GM12891 (cell line): ENCODE results near the gene ANKRD28.

Source experiments
- POLR2A ChIP-seq: IDR thresholded peaks from 2 replicates; pipeline ENCODE4 v1.6.1; 2011; ENCODE audit warnings: low read depth, low read length, control low read depth
- POLR2AphosphoS5 ChIP-seq: IDR thresholded peaks from 2 replicates; pipeline ENCODE4 v1.6.1; 2011; ENCODE audit warnings: low read depth, low read length, control low read depth

DNA sequence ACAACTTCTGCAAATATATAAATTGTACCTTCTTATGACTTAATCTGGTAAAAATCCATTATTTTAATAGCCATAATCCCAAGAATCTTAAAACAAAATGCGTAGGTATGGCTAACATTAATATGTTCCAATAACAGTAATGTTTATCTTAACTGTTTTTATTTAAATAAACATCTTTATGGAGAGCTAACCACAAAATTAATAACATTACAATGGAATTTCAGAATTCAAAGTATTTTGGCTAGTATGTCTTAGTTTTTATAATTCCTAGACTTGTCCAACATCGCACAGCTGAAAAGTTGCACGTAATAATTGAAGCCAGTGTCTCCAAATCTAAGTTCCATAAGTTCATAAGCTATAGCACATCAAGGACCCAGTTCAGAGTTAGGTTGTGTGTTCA lies 47.6 kb downstream of the ANKRD28 start:
- TF ChIP-seq POLR2A (no peak), POLR2AphosphoS5 (no peak)
